Measurements from ENCODE around the gene ZNRF3.

ZNRF3 gene

GRCh38 chr22:29098296-29098695, 214.9 kb downstream of the ZNRF3 start:
- no peak for DNase-seq

GRCh38 chr22:29102300-29102699, 218.9 kb downstream of the ZNRF3 start:
- no peak for DNase-seq

- no peak for DNase-seq
Measured at GRCh38 chr22:29103121-29103520, 219.7 kb downstream of the ZNRF3 start.

GRCh38 chr22:29105468-29105867, 222.1 kb downstream of the ZNRF3 start:
- DNase-seq, result no peak

- no peak for DNase-seq
Measured at GRCh38 chr22:29106839-29107238, 223.5 kb downstream of the ZNRF3 start.
